GM23338 (cell line): Measurements from ENCODE around the gene SNAP47. TPM values are rescaled to one million over a fixed set of nuclear protein-coding genes. Genes with fewer than 3 reads are reported as not detected.

Experiments
- ATAC-seq: fragments of 200-7000 bp; cut with Tn5 transposase; 3 replicates; pipeline ENCODE4 v1.9.1; 2020
- DNase-seq: peaks from one replicate; pipeline ENCODE4 v3.0.0-alpha.2; 2015; ENCODE audit warnings: low spot score
- H2AFZ ChIP-seq: fragments of 200-600 bp; sonication (generic); 2 replicates; pipeline ENCODE4 v1.8.0; 2016; ENCODE audit warnings: antibody characterized with exemption, mild to moderate bottlenecking, moderate library complexity
- H3F3A ChIP-seq: fragments of 200-600 bp; sonication (generic); replicated peaks from 2 replicates; pipeline ENCODE4 v1.8.0; 2017; ENCODE audit warnings: antibody characterized with exemption, mixed run types, low read depth
- H3K27ac ChIP-seq: fragments of 200-600 bp; sonication (generic); 2 replicates; pipeline ENCODE4 v1.6.1; 2016; ENCODE audit warnings: low read depth
- H3K27me3 ChIP-seq: fragments of 200-600 bp; sonication (generic); 2 replicates; pipeline ENCODE4 v1.8.0; 2016; ENCODE audit warnings: mild to moderate bottlenecking, mixed run types, moderate library complexity; ENCODE audit not compliant: insufficient read depth
- H3K36me3 ChIP-seq: fragments of 200-600 bp; sonication (generic); 2 replicates; pipeline ENCODE4 v1.8.0; 2016; ENCODE audit warnings: mild to moderate bottlenecking; ENCODE audit not compliant: insufficient read depth
- H3K4me1 ChIP-seq: fragments of 200-600 bp; sonication (generic); 2 replicates; pipeline ENCODE4 v1.8.0; 2016; ENCODE audit warnings: mild to moderate bottlenecking, moderate library complexity; ENCODE audit not compliant: insufficient read depth
- H3K4me2 ChIP-seq: fragments of 200-600 bp; sonication (generic); 2 replicates; pipeline ENCODE4 v1.7.1; 2017; ENCODE audit warnings: mixed run types
- H3K4me3 ChIP-seq: fragments of 200-600 bp; sonication (generic); 2 replicates; pipeline ENCODE4 v1.6.1; 2016; ENCODE audit warnings: mixed run types
- H3K79me2 ChIP-seq: fragments of 200-600 bp; sonication (generic); replicated peaks from 2 replicates; pipeline ENCODE4 v1.8.0; 2017; ENCODE audit warnings: mild to moderate bottlenecking; ENCODE audit not compliant: insufficient read depth
- H3K9me2 ChIP-seq: fragments of 200-600 bp; sonication (generic); 2 replicates; pipeline ENCODE4 v1.8.0; 2017; ENCODE audit not compliant: insufficient read depth
- H4K20me1 ChIP-seq: fragments of 200-600 bp; sonication (generic); replicated peaks from 2 replicates; pipeline ENCODE4 v1.8.0; 2017; ENCODE audit warnings: mild to moderate bottlenecking; ENCODE audit not compliant: insufficient read depth
- H3K27ac Mint-ChIP-seq: 2 replicates; pipeline ENCODE4 v1.8.0; 2020; ENCODE audit warnings: inconsistent platforms, mild to moderate bottlenecking, moderate library complexity, mixed read lengths
- H3K27me3 Mint-ChIP-seq: 3 replicates; pipeline ENCODE4 v1.8.0; 2022; ENCODE audit warnings: low read depth, mild to moderate bottlenecking, moderate library complexity, mixed read lengths, inconsistent platforms; ENCODE audit not compliant: insufficient read depth, poor library complexity
- H3K36me3 Mint-ChIP-seq: 3 replicates; pipeline ENCODE4 v1.8.0; 2021; ENCODE audit warnings: low read depth, mild to moderate bottlenecking, inconsistent platforms, moderate library complexity, mixed read lengths
- H3K4me1 Mint-ChIP-seq: 3 replicates; pipeline ENCODE4 v1.8.0; 2020; ENCODE audit warnings: mild to moderate bottlenecking, inconsistent platforms, mixed read lengths
- H3K4me3 Mint-ChIP-seq: 3 replicates; pipeline ENCODE4 v1.8.0; 2021; ENCODE audit warnings: moderate library complexity, mild to moderate bottlenecking, inconsistent platforms, mixed read lengths
- H3K9me3 Mint-ChIP-seq: 3 replicates; pipeline ENCODE4 v1.8.0; 2020; ENCODE audit warnings: moderate library complexity, mild to moderate bottlenecking, inconsistent platforms, mixed read lengths
- CREB1 ChIP-seq: fragments of 250-450 bp; sonication (Bioruptor Pico); IDR thresholded peaks from 2 replicates; pipeline ENCODE4 v1.5.0; 2020; ENCODE audit warnings: low read depth, mild to moderate bottlenecking, moderate library complexity
- CTCF ChIP-seq, 2 experiments: fragments of 200-600 bp in 1 of 2; sonication (generic) in 1 of 2; conservative IDR thresholded peaks; 2 replicates each; pipeline versions ENCODE4 v1.5.1 to v1.6.1; 2016 to 2017; ENCODE audit warnings: antibody characterized with exemption in 2 of 2, low read depth in 2 of 2, mild to moderate bottlenecking in 2 of 2, moderate library complexity in 1 of 2
- ETS1 ChIP-seq: IDR thresholded peaks from 2 replicates; pipeline ENCODE4 v1.6.1; 2016; ENCODE audit warnings: antibody characterized with exemption
- EZH2 ChIP-seq: fragments of 200-600 bp; sonication (generic); IDR thresholded peaks from one replicate; pipeline ENCODE4 v1.8.0; 2017; ENCODE audit warnings: antibody characterized with exemption, mild to moderate bottlenecking, low read depth; ENCODE audit not compliant: unreplicated experiment
- EZH2phosphoT487 ChIP-seq: fragments of 200-600 bp; sonication (generic); IDR thresholded peaks from one replicate; pipeline ENCODE4 v1.8.1; 2018; ENCODE audit warnings: antibody characterized with exemption; ENCODE audit not compliant: unreplicated experiment
- JUNB ChIP-seq: IDR thresholded peaks from one replicate; pipeline ENCODE4 v1.6.1; 2016; ENCODE audit warnings: antibody characterized with exemption; ENCODE audit not compliant: unreplicated experiment
- NANOG ChIP-seq: IDR thresholded peaks from 2 replicates; pipeline ENCODE4 v1.6.1; 2016; ENCODE audit warnings: antibody characterized with exemption, borderline replicate concordance
- POLR2AphosphoS5 ChIP-seq: IDR thresholded peaks from 2 replicates; pipeline ENCODE4 v1.6.1; 2016; ENCODE audit warnings: antibody characterized with exemption, low read depth
- REST ChIP-seq: IDR thresholded peaks from one replicate; pipeline ENCODE4 v1.6.1; 2018; ENCODE audit warnings: antibody characterized with exemption; ENCODE audit not compliant: unreplicated experiment
- STAT1 ChIP-seq: IDR thresholded peaks from one replicate; pipeline ENCODE4 v1.6.1; 2016; ENCODE audit warnings: antibody characterized with exemption; ENCODE audit not compliant: unreplicated experiment
- ZNF331 ChIP-seq: fragments of 250-450 bp; sonication (Bioruptor Pico); IDR thresholded peaks from 2 replicates; pipeline ENCODE4 v1.5.0; 2020; ENCODE audit warnings: low read depth, mild to moderate bottlenecking, moderate library complexity
- polyA plus RNA-seq: library from polyadenylated mRNA; unstranded; fragments of >200 nt; fragmentation: Nextera tagmentation; extraction: Ambion mirVana; gene quantifications from 2 replicates; pipeline ENCODE4 v1.2.1, GENCODE V29; 2016
- total RNA-seq: library from RNA; depleted of rRNA; stranded (reverse); fragments of >200 nt; shearing (Covaris generic); gene quantifications from 2 replicates; pipeline ENCODE4 v1.2.3, GENCODE V29; 2014

The SNAP47 gene
- total and polyA plus RNA-seq, 2 experiments from 2014 or later: 19.5 to 51.8 TPM

GRCh38 chr1:227779021-227779441 lies 43.8 kb downstream of the SNAP47 start (continued):
- no peak for TF ChIP-seq JUNB
- TF ChIP-seq ETS1: no peak
- TF ChIP-seq POLR2AphosphoS5: no peak
- TF ChIP-seq STAT1: no peak

GRCh38 chr1:227779685-227780084 lies 44.5 kb downstream of the SNAP47 start:
- DNase-seq (no peak), ATAC-seq (no peak)
- H3K36me3 Mint-ChIP-seq: no peaks in the 10 kb centered on the region
- no peaks in the 10 kb centered on the region for H3K4me1 Mint-ChIP-seq
- peaks cover 9% of the 10 kb centered on the region for H3K27me3 Mint-ChIP-seq
- no peaks in the 10 kb centered on the region for H3K9me2 ChIP-seq
- no peak overlapping the region for H2AFZ ChIP-seq
- H3F3A ChIP-seq: no peaks in the 10 kb centered on the region
- H3K4me1 ChIP-seq: no peaks in the 10 kb centered on the region
- no peaks in the 10 kb centered on the region for H3K36me3 ChIP-seq
- H3K4me2 ChIP-seq: no peak overlapping the region
- H3K9me3 Mint-ChIP-seq: no peaks in the 10 kb centered on the region
- H3K4me3 ChIP-seq: no peak overlapping the region
- no peaks in the 10 kb centered on the region for H3K27me3 ChIP-seq
- H3K27ac ChIP-seq: no peak overlapping the region
- no peaks in the 10 kb centered on the region for H3K79me2 ChIP-seq
- H3K4me3 Mint-ChIP-seq: no peak overlapping the region
- no peak overlapping the region for H3K27ac Mint-ChIP-seq
- no peaks in the 10 kb centered on the region; the same call in 1 of the 2 replicates for H4K20me1 ChIP-seq
- no peak for TF ChIP-seq NANOG
- TF ChIP-seq CREB1 (CRISPR knock-in tag): no peak
- TF ChIP-seq ZNF331: no peak
- no peak for TF ChIP-seq CTCF (conservative IDR thresholded peaks at IDR 0.05; ENCODE audit: low read depth in 2 of 2)
- no peak for TF ChIP-seq STAT1
- TF ChIP-seq REST: no peak
- no peak for TF ChIP-seq EZH2phosphoT487
- no peak for TF ChIP-seq POLR2AphosphoS5
- no peak for TF ChIP-seq EZH2
- TF ChIP-seq ETS1: no peak
